ENCODE results near the gene USP10.
"Not testable (repeated sequence)": the region's sequence is repeated elsewhere in the genome, so short reads cannot be mapped to it uniquely, and the experiment has no call there.

Gene USP10

GRCh38 chr16:84693869-84694268 lies 5.9 kb upstream of the USP10 start:
- not testable (repeated sequence) for DNase-seq (ENCODE audit: low read depth in 2 of 2)

- DNase-seq (ENCODE audit: low read depth in 2 of 2), result no peak
These were observed 4.8 kb upstream of the USP10 start for GRCh38 chr16:84694980-84695379.

GRCh38 chr16:84699147-84699711 lies 571 bp upstream of the USP10 start:
- peak in 1 of 2 donors; percentile 1 for DNase-seq (ENCODE audit: low read depth in 2 of 2)

GRCh38 chr16:84700446-84701300 lies 873 bp downstream of the USP10 start:
- peak in 1 of 2 donors; percentile 20 for DNase-seq (ENCODE audit: low read depth in 2 of 2)

GRCh38 chr16:84703681-84704080 lies 3.9 kb downstream of the USP10 start:
- DNase-seq (ENCODE audit: low read depth in 2 of 2), result no peak

GRCh38 chr16:84704253-84704652 lies 4.5 kb downstream of the USP10 start:
- DNase-seq (ENCODE audit: low read depth in 2 of 2), result no peak

- no peak for DNase-seq (ENCODE audit: low read depth in 2 of 2)
These were observed 7.1 kb downstream of the USP10 start for GRCh38 chr16:84706856-84707255.

GRCh38 chr16:84709609-84710008 lies 9.8 kb downstream of the USP10 start:
- no peak for DNase-seq (ENCODE audit: low read depth in 2 of 2)

GRCh38 chr16:84710686-84711085 lies 10.9 kb downstream of the USP10 start:
- no peak for DNase-seq (ENCODE audit: low read depth in 2 of 2)

- no peak for DNase-seq (ENCODE audit: low read depth in 2 of 2)
These were observed 12.4 kb downstream of the USP10 start for GRCh38 chr16:84712138-84712671.

- DNase-seq (ENCODE audit: low read depth in 2 of 2), result no peak
These were observed 13.3 kb downstream of the USP10 start for GRCh38 chr16:84712801-84713775.

GRCh38 chr16:84714028-84714427 lies 14.2 kb downstream of the USP10 start:
- DNase-seq (ENCODE audit: low read depth in 2 of 2), result no peak

GRCh38 chr16:84715424-84715823 lies 15.6 kb downstream of the USP10 start:
- DNase-seq (ENCODE audit: low read depth in 2 of 2), result no peak

- DNase-seq (ENCODE audit: low read depth in 2 of 2), result no peak
These were observed 16.1 kb downstream of the USP10 start for GRCh38 chr16:84715854-84716253.

- no peak for DNase-seq (ENCODE audit: low read depth in 2 of 2)
These were observed 16.9 kb downstream of the USP10 start for GRCh38 chr16:84716740-84717139.

- DNase-seq (ENCODE audit: low read depth in 2 of 2), result no peak
These were observed 17.7 kb downstream of the USP10 start for GRCh38 chr16:84717484-84717883.

- DNase-seq (ENCODE audit: low read depth in 2 of 2), result no peak
These were observed 20.4 kb downstream of the USP10 start for GRCh38 chr16:84720177-84720579.

GRCh38 chr16:84722068-84722467 lies 22.3 kb downstream of the USP10 start:
- DNase-seq (ENCODE audit: low read depth in 2 of 2), result no peak

GRCh38 chr16:84723906-84724305 lies 24.1 kb downstream of the USP10 start:
- DNase-seq (ENCODE audit: low read depth in 2 of 2), result no peak

GRCh38 chr16:84724606-84725309 lies 25.0 kb downstream of the USP10 start:
- DNase-seq (ENCODE audit: low read depth in 2 of 2), result no peak

- no peak for DNase-seq (ENCODE audit: low read depth in 2 of 2)
These were observed 25.8 kb downstream of the USP10 start for GRCh38 chr16:84725481-84726078.
